K562 (cell line): Measurements from ENCODE around the gene GAL3ST3.

Experiments used
- MAFK ChIP-seq: IDR thresholded peaks from 2 replicates; pipeline ENCODE4 v1.6.1; 2011; ENCODE audit warnings: low read length, improper control_type of control experiment
- MAZ ChIP-seq, 2 experiments: fragments of 450-650 bp in 1 of 2; sonication (generic) in 1 of 2; formaldehyde crosslinking; IDR thresholded peaks in 1 of 2; conservative IDR thresholded peaks in 1 of 2; 2 replicates each; pipeline versions ENCODE4 v1.4.0 to v1.5.0; 2020; ENCODE audit warnings: mild to moderate bottlenecking in 1 of 2, missing genetic modification reagents in 1 of 2

- TF ChIP-seq MAZ (CRISPR knock-in tag; conservative IDR thresholded peaks at IDR 0.05 in 1 of 2, IDR thresholded peaks at IDR 0.05 in 1 of 2) (no peak), MAFK (no peak)
Observed at GRCh38 chr11:66042227-66042995, 6.5 kb downstream of the GAL3ST3 start.
